ENCODE data around the gene EOLA2.

DNA sequence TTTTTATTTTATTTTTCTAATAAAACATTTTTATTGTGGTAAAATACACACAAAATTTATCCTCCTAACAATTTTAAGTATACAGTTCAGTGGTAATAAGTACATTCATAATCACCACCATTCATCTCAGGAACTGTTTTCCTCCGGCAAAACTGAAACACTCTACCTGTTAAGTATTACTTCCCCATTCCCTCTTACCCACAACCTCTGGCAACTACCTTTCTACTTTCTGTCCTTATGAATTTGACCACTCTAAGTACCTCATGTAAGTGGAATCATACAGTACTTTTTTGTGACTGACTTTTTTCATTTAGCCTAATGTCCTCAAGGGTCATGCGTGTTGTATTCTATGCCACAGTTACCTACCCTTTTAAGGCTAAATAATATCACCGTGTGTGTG is 30.0 kb downstream of the EOLA2 start:
- TF ChIP-seq, protein P1, sequence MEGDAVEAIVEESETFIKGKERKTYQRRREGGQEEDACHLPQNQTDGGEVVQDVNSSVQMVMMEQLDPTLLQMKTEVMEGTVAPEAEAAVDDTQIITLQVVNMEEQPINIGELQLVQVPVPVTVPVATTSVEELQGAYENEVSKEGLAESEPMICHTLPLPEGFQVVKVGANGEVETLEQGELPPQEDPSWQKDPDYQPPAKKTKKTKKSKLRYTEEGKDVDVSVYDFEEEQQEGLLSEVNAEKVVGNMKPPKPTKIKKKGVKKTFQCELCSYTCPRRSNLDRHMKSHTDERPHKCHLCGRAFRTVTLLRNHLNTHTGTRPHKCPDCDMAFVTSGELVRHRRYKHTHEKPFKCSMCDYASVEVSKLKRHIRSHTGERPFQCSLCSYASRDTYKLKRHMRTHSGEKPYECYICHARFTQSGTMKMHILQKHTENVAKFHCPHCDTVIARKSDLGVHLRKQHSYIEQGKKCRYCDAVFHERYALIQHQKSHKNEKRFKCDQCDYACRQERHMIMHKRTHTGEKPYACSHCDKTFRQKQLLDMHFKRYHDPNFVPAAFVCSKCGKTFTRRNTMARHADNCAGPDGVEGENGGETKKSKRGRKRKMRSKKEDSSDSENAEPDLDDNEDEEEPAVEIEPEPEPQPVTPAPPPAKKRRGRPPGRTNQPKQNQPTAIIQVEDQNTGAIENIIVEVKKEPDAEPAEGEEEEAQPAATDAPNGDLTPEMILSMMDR (IDR thresholded peaks at IDR 0.05) = no peak
- no peak for TF ChIP-seq EZH2 (IDR thresholded peaks at IDR 0.05; ENCODE audit: borderline replicate concordance, insufficient read depth, low read depth, low read length, poor library complexity, severe bottlenecking)
